Adrenal gland (tissue), 5 donors: Measurements from ENCODE around the gene SMG1.
"Not testable (repeated sequence)": the region's sequence is repeated elsewhere in the genome, so short reads cannot be mapped to it uniquely, and the experiment has no call there.

Experiments
- POLR2A ChIP-seq, 2 donors: fragments of 450-650 bp; IDR thresholded peaks; one replicate each; pipeline ENCODE4 v1.6.1; 2017; ENCODE audit warnings: antibody characterized with exemption in 2 of 2, mild to moderate bottlenecking in 2 of 2, moderate library complexity in 1 of 2
- TF ChIP-seq, protein P1 (sequence below), 6 experiments: fragments of 450-650 bp in 4 of 6; fragments of 200-600 bp in 2 of 6; sonication (generic) in 1 of 6; IDR thresholded peaks; 1 replicate in 5 of 6; 2 replicates in 1 of 6; pipeline versions ENCODE4 v1.5.1 to v1.8.0; 2016 to 2021; ENCODE audit warnings: antibody characterized with exemption in 6 of 6, mild to moderate bottlenecking in 2 of 6, moderate library complexity in 1 of 6
- donor health status: DM: no; HTN: no; CAD: no.

DNA sequence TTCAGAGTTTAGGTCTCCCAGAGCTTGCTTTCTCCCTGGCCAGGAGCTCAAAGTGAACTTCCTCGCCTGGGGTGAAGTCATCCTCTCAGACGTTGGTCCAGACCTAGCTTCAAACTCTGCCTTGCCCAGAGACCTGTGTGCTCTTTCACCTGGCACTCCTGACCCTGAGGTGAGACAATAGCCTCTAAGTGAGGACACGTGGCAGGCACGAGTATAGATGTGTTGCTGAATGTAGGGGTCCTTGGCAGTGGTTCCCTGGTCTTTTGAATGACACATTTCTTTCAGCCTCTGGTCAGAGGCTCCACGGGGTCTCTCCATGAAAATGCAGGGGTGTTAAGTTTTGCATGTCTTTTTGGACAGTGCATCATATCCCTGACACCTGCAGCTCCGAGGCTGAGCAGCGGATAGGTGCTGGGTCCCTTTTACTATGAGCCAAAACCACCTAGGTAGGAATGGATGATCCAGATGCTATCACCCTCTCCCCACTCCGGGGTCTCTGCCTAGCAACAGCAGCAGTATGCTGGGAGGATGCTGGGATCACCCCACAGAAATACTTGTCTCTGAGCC, 145.7 kb downstream of the SMG1 start:
- TF ChIP-seq POLR2A (IDR thresholded peaks at IDR 0.05), result not testable (repeated sequence)
- TF ChIP-seq, protein P1, sequence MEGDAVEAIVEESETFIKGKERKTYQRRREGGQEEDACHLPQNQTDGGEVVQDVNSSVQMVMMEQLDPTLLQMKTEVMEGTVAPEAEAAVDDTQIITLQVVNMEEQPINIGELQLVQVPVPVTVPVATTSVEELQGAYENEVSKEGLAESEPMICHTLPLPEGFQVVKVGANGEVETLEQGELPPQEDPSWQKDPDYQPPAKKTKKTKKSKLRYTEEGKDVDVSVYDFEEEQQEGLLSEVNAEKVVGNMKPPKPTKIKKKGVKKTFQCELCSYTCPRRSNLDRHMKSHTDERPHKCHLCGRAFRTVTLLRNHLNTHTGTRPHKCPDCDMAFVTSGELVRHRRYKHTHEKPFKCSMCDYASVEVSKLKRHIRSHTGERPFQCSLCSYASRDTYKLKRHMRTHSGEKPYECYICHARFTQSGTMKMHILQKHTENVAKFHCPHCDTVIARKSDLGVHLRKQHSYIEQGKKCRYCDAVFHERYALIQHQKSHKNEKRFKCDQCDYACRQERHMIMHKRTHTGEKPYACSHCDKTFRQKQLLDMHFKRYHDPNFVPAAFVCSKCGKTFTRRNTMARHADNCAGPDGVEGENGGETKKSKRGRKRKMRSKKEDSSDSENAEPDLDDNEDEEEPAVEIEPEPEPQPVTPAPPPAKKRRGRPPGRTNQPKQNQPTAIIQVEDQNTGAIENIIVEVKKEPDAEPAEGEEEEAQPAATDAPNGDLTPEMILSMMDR (IDR thresholded peaks at IDR 0.05), result not testable (repeated sequence)
